ENCODE data around the gene CSNK1A1. TPM values are rescaled to one million over a fixed set of nuclear protein-coding genes. Genes with fewer than 3 reads are reported as not detected.

The CSNK1A1 gene
- total RNA-seq, 1 experiment from 2014 or later = 193 TPM

DNA sequence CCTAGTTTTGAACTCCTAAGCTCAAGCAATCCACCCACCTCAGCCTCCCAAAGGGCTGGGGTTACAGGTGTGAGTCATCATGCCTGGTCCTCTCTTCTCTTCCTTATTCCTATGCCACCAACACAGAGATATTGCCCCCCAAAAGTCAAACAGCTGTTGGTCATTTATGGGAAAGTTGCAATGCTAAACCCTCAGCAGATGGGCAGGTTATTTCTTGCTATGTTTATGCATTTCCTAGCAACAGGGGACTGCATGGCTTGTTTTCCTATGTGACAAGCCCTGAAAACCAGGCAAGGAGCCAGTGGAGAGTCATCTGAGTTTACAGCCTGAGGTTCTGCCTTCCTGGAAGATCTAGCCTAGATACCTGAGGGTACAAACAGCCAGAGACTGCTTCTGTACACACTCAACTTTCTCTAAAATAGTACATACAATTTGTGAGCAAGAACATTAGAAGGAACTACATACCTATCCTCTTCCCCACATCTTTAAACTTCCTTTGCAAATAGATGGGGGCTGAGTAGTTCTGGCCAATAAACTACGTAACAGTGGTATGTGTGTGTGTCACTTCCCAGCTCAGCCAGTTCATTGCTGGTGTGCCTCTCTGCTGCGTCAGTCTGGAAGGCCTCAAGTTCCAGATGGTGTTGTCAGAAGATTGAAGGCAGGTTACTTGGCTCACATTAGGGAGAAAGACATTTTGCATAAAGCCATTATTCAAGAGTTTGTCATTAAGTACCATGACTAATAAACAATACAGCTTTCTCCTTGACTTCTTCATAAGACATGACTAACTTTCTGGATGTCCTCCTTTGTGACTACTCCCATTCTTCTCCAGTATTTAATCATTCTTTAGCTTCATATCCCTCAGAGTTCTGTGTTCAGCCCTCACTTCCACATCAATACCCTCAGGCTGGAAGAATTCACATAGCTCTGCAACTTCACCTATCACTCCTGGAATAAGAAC lies 65.3 kb downstream of the CSNK1A1 start:
- Histone ChIP-seq H3K9me2 (replicated peaks; ENCODE audit: insufficient read depth, low read length) (no peaks in the 10 kb centered on the region), H3K4me2 (ENCODE audit: low read depth, low read length, poor library complexity, severe bottlenecking) (no peak overlapping the region), H3K4me3 (ENCODE audit: low read length) (no peak overlapping the region), H3K79me2 (ENCODE audit: low read length) (no peaks in the 10 kb centered on the region), H3K4me1 (ENCODE audit: low read length) (no peaks in the 10 kb centered on the region), H3K9me3 (ENCODE audit: low read length) (no peaks in the 10 kb centered on the region), H3K36me3 (ENCODE audit: insufficient read depth, low read length) (no peaks in the 10 kb centered on the region), H4K20me1 (ENCODE audit: insufficient read depth, low read depth, low read length) (no peaks in the 10 kb centered on the region), H3K27ac (ENCODE audit: low read length) (no peak overlapping the region), H2AFZ (ENCODE audit: low read length) (no peak overlapping the region), H3K27me3 (ENCODE audit: low read length) (no peaks in the 10 kb centered on the region), H3K9ac (ENCODE audit: low read length) (no peak overlapping the region)
- no peak for DNase-seq

DNA sequence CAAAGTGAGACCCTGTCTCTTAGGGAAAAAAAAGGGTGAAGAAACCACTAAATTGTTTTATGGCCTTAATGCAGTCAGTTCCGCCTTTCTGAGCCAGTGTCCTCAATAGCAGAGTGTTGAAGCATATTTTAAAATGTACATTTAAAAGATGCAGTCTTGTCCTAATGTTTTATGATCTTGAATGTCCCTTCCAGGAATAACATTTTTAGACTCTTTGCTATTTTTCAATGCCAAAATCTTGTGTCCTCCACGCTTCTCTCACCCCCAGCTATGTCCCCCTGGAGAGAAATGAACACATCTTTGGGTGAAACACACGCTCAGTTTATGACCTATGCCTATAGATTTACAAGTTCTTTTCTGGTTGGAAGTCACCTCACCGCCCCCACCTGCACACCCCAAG lies 69.8 kb downstream of the CSNK1A1 start:
- no peaks in the 10 kb centered on the region for H3K9me2 ChIP-seq (replicated peaks; ENCODE audit: insufficient read depth, low read length)
- no peak for DNase-seq
- H3K4me2 ChIP-seq (ENCODE audit: low read depth, low read length, poor library complexity, severe bottlenecking) = no peak overlapping the region
- H3K27ac ChIP-seq (ENCODE audit: low read length) = no peak overlapping the region
- no peaks in the 10 kb centered on the region for H3K79me2 ChIP-seq (ENCODE audit: low read length)
- H4K20me1 ChIP-seq (ENCODE audit: insufficient read depth, low read depth, low read length) = no peaks in the 10 kb centered on the region
- H2AFZ ChIP-seq (ENCODE audit: low read length) = no peak overlapping the region
- H3K4me3 ChIP-seq (ENCODE audit: low read length) = no peak overlapping the region
- H3K36me3 ChIP-seq (ENCODE audit: insufficient read depth, low read length) = no peaks in the 10 kb centered on the region
- no peak overlapping the region for H3K9ac ChIP-seq (ENCODE audit: low read length)
- no peaks in the 10 kb centered on the region for H3K27me3 ChIP-seq (ENCODE audit: low read length)
- H3K4me1 ChIP-seq (ENCODE audit: low read length) = no peaks in the 10 kb centered on the region
- no peaks in the 10 kb centered on the region for H3K9me3 ChIP-seq (ENCODE audit: low read length)

DNA sequence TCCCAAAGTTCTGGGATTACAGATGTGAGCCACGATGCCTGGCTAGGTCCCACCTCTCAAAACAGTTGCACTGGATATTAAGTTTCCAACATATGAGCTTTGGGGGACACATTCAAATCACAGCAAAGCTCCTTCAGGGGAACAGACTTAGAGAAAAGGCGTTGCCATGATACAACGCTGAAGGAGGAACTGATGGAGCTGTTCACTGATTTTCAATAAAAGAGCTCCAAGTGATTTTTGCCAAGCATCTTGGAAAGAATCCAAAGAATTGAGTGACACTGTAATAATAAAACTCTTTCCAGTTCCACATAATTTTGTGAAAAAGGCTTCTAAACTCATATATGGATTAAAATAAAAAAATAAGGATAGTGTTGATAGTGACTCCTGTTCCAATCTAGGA lies 72.5 kb downstream of the CSNK1A1 start:
- Histone ChIP-seq H3K9me3 (ENCODE audit: low read length) (no peaks in the 10 kb centered on the region), H2AFZ (ENCODE audit: low read length) (no peak overlapping the region), H3K36me3 (ENCODE audit: insufficient read depth, low read length) (no peaks in the 10 kb centered on the region), H3K9ac (ENCODE audit: low read length) (no peak overlapping the region), H3K4me1 (ENCODE audit: low read length) (no peaks in the 10 kb centered on the region), H3K27ac (ENCODE audit: low read length) (no peak overlapping the region), H4K20me1 (ENCODE audit: insufficient read depth, low read depth, low read length) (no peaks in the 10 kb centered on the region), H3K4me2 (ENCODE audit: low read depth, low read length, poor library complexity, severe bottlenecking) (no peak overlapping the region), H3K4me3 (ENCODE audit: low read length) (no peak overlapping the region), H3K27me3 (ENCODE audit: low read length) (no peaks in the 10 kb centered on the region), H3K79me2 (ENCODE audit: low read length) (no peaks in the 10 kb centered on the region), H3K9me2 (replicated peaks; ENCODE audit: insufficient read depth, low read length) (no peaks in the 10 kb centered on the region)
- no peak for DNase-seq

DNA sequence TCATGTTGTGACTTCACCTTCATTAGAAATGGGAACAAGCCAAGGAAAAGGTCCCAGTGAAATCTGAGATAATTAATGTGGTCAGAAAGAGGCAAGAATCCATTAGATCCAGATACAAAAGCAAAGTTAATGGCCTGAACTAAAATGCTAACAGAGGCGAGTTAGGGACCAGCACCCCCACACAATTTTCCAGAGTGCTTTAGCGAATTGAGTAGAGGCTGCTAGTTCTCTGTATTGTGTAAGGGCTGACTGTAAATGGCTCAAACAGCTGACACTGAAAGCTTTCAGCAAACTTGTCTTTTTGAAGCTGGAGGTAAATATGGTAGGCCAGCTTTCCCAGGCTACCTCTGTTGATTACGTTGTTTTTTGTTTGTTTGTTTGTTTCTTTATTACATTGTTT lies 75.5 kb downstream of the CSNK1A1 start:
- no peak overlapping the region for H2AFZ ChIP-seq (ENCODE audit: low read length)
- H4K20me1 ChIP-seq (ENCODE audit: insufficient read depth, low read depth, low read length) = no peaks in the 10 kb centered on the region
- H3K4me2 ChIP-seq (ENCODE audit: low read depth, low read length, poor library complexity, severe bottlenecking) = no peak overlapping the region
- no peaks in the 10 kb centered on the region for H3K9me2 ChIP-seq (replicated peaks; ENCODE audit: insufficient read depth, low read length)
- H3K36me3 ChIP-seq (ENCODE audit: insufficient read depth, low read length) = no peaks in the 10 kb centered on the region
- no peaks in the 10 kb centered on the region for H3K79me2 ChIP-seq (ENCODE audit: low read length)
- no peak for DNase-seq
- no peak overlapping the region for H3K9ac ChIP-seq (ENCODE audit: low read length)
- no peaks in the 10 kb centered on the region for H3K9me3 ChIP-seq (ENCODE audit: low read length)
- no peak overlapping the region for H3K4me3 ChIP-seq (ENCODE audit: low read length)
- H3K4me1 ChIP-seq (ENCODE audit: low read length) = no peaks in the 10 kb centered on the region
- no peak overlapping the region for H3K27ac ChIP-seq (ENCODE audit: low read length)
- H3K27me3 ChIP-seq (ENCODE audit: low read length) = no peaks in the 10 kb centered on the region

DNA sequence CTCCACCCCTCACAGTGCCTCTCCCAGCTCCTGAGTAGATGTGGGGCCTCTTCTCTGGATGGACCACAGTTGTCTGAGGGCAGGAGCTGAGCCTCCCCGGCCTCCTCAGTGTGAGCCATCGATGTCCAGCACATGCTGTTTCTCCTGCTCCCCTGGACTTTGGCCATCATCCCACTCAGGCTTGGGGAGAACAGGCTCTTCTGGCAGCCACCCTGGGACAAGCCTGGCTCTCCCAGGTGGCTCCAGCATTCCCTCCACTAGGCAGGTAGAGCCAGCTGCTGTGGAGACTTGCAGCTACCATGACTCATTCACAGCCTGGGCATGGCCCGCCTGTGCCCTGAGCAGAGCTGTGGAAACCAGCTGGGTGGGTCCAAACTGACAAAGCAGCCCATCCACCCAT lies 77.0 kb downstream of the CSNK1A1 start:
- no peaks in the 10 kb centered on the region for H3K4me1 ChIP-seq (ENCODE audit: low read length)
- no peak overlapping the region for H3K27ac ChIP-seq (ENCODE audit: low read length)
- no peak overlapping the region for H3K4me3 ChIP-seq (ENCODE audit: low read length)
- no peak overlapping the region for H3K4me2 ChIP-seq (ENCODE audit: low read depth, low read length, poor library complexity, severe bottlenecking)
- H3K36me3 ChIP-seq (ENCODE audit: insufficient read depth, low read length) = no peaks in the 10 kb centered on the region
- H3K9ac ChIP-seq (ENCODE audit: low read length) = no peak overlapping the region
- H3K9me2 ChIP-seq (replicated peaks; ENCODE audit: insufficient read depth, low read length) = no peaks in the 10 kb centered on the region
- DNase-seq = no peak
- H3K79me2 ChIP-seq (ENCODE audit: low read length) = no peaks in the 10 kb centered on the region
- no peak overlapping the region for H2AFZ ChIP-seq (ENCODE audit: low read length)
- H3K9me3 ChIP-seq (ENCODE audit: low read length) = no peaks in the 10 kb centered on the region
- no peaks in the 10 kb centered on the region for H3K27me3 ChIP-seq (ENCODE audit: low read length)
- no peaks in the 10 kb centered on the region for H4K20me1 ChIP-seq (ENCODE audit: insufficient read depth, low read depth, low read length)

DNA sequence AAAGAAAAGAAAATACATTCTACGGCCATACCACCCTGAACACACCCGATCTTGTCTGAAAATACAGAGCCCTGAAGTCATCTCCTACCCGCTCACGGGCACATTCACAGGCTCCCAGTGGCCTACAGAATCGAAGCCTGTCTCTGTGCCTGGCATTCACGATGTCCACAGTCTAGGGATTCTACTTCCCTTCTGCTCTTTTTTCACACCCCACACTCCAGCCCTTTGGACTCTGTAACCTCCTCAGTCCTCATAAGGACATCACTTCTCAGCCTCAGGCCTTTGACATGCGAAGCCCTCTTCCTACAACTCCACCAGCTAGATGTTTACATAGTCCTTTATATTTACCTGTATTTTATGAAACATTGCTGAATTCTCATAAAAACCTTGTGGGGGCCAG lies 77.8 kb downstream of the CSNK1A1 start:
- DNase-seq = no peak

DNA sequence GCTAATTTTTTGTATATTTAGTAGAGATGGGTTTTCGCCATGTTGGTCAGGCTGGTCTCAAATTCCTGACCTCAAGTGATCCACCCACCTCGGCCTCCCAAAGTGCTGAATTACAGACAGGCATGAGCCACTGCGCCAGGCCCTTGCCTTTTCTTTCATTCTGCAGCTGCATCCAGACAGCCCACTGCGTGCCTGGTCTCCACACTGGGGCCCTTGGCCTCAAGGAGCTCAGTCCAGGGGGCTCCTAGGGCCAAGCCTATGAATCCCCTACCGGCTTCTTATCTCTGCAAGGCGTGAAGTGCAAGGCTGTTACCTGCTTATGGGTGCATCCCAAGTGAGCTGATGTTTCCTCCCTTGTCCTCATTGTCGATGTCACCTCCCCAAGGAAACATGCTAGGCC lies 78.8 kb downstream of the CSNK1A1 start:
- Histone ChIP-seq H3K9ac (ENCODE audit: low read length) (no peak overlapping the region), H2AFZ (ENCODE audit: low read length) (no peak overlapping the region), H3K4me2 (ENCODE audit: low read depth, low read length, poor library complexity, severe bottlenecking) (no peak overlapping the region), H3K27ac (ENCODE audit: low read length) (no peak overlapping the region), H3K9me2 (replicated peaks; ENCODE audit: insufficient read depth, low read length) (no peaks in the 10 kb centered on the region), H3K27me3 (ENCODE audit: low read length) (no peaks in the 10 kb centered on the region), H3K9me3 (ENCODE audit: low read length) (no peaks in the 10 kb centered on the region), H3K4me1 (ENCODE audit: low read length) (no peaks in the 10 kb centered on the region), H3K4me3 (ENCODE audit: low read length) (no peak overlapping the region), H4K20me1 (ENCODE audit: insufficient read depth, low read depth, low read length) (no peaks in the 10 kb centered on the region), H3K36me3 (ENCODE audit: insufficient read depth, low read length) (no peaks in the 10 kb centered on the region), H3K79me2 (ENCODE audit: low read length) (no peaks in the 10 kb centered on the region)
- DNase-seq = no peak

More for the DNA sequence above, 77.8 kb downstream of the CSNK1A1 start:
- no peaks in the 10 kb centered on the region for H3K36me3 ChIP-seq (ENCODE audit: insufficient read depth, low read length)
- no peaks in the 10 kb centered on the region for H3K9me2 ChIP-seq (replicated peaks; ENCODE audit: insufficient read depth, low read length)
- H3K27me3 ChIP-seq (ENCODE audit: low read length) = no peaks in the 10 kb centered on the region
- H3K4me3 ChIP-seq (ENCODE audit: low read length) = no peak overlapping the region
- no peaks in the 10 kb centered on the region for H3K79me2 ChIP-seq (ENCODE audit: low read length)
- no peaks in the 10 kb centered on the region for H4K20me1 ChIP-seq (ENCODE audit: insufficient read depth, low read depth, low read length)
- no peaks in the 10 kb centered on the region for H3K9me3 ChIP-seq (ENCODE audit: low read length)
- H3K4me1 ChIP-seq (ENCODE audit: low read length) = no peaks in the 10 kb centered on the region
- no peak overlapping the region for H3K9ac ChIP-seq (ENCODE audit: low read length)
- H2AFZ ChIP-seq (ENCODE audit: low read length) = no peak overlapping the region
- no peak overlapping the region for H3K27ac ChIP-seq (ENCODE audit: low read length)
- no peak overlapping the region for H3K4me2 ChIP-seq (ENCODE audit: low read depth, low read length, poor library complexity, severe bottlenecking)

DNA sequence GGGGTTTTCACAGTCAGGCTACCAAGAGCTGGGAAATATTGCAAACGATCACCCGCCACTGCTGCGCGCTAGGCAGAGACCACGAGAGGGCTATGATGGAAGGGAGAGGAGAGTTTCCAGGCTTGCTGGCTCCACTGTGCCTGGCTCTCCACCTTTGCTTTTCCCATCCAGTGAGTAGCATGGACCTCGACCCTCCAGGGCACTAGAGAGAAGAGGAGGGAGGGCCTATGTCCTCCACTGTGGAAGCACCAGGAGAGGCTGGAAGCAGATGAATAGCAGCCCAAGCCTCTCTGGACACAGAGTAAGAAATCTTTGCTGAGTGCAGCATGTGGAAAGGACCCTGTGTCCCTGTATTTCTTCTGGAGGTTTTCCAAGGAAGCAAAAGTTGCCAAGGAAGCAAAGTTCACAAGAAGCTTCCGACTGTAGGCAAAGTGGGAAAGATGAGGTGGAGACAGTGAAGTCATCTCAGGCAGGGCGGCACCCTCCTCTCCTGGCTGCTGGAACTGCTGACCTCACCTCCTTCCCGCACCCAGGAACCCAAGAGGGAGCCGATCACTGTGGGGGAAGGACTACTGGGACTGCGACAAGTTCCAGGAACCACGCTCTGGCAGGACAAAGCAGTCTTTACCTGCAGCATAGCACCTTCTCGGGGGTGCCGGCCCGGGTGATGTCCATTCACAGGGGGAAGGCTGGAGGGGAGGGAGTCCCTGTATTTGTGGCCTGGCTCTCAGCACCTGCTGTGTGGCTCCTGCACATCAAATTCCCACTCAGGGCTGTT lies 79.6 kb downstream of the CSNK1A1 start:
- no peak overlapping the region for H2AFZ ChIP-seq (ENCODE audit: low read length)

More for the DNA sequence above, 79.6 kb downstream of the CSNK1A1 start:
- DNase-seq = no peak
- no peak overlapping the region for H3K9ac ChIP-seq (ENCODE audit: low read length)
- no peak overlapping the region for H3K4me3 ChIP-seq (ENCODE audit: low read length)
- no peaks in the 10 kb centered on the region for H3K9me2 ChIP-seq (replicated peaks; ENCODE audit: insufficient read depth, low read length)
- H4K20me1 ChIP-seq (ENCODE audit: insufficient read depth, low read depth, low read length) = no peaks in the 10 kb centered on the region
- no peaks in the 10 kb centered on the region for H3K4me1 ChIP-seq (ENCODE audit: low read length)
- H3K36me3 ChIP-seq (ENCODE audit: insufficient read depth, low read length) = no peaks in the 10 kb centered on the region
- H3K4me2 ChIP-seq (ENCODE audit: low read depth, low read length, poor library complexity, severe bottlenecking) = no peak overlapping the region
- H3K27ac ChIP-seq (ENCODE audit: low read length) = no peak overlapping the region
- H3K79me2 ChIP-seq (ENCODE audit: low read length) = no peaks in the 10 kb centered on the region
- H3K9me3 ChIP-seq (ENCODE audit: low read length) = no peaks in the 10 kb centered on the region
- H3K27me3 ChIP-seq (ENCODE audit: low read length) = no peaks in the 10 kb centered on the region

All from Karpas-422 (cell line).